Fibroblast of lung (primary cell): Measurements from ENCODE around the gene SCGB2A2. TPM values are rescaled to one million over a fixed set of nuclear protein-coding genes. Genes with fewer than 3 reads are reported as not detected.

ENCODE experiments used
- DNase-seq, 2 donors: peaks; one replicate each; pipeline versions ENCODE4 v3.0.0 to v3.0.0-alpha.2; 2010; ENCODE audit warnings: low read depth in 2 of 2
- H2AFZ ChIP-seq: 2 replicates; pipeline ENCODE4 v1.5.1; 2012; ENCODE audit warnings: low read length, control low read depth, inconsistent platforms
- H3K27ac ChIP-seq: 2 replicates; pipeline ENCODE4 v1.5.1; 2011; ENCODE audit warnings: low read length, control low read depth; ENCODE audit not compliant: insufficient read depth
- H3K27me3 ChIP-seq: 2 replicates; pipeline ENCODE4 v1.5.1; 2011; ENCODE audit warnings: mild to moderate bottlenecking, low read length; ENCODE audit not compliant: control insufficient read depth, insufficient read depth
- H3K36me3 ChIP-seq: 2 replicates; pipeline ENCODE4 v1.5.1; 2011; ENCODE audit warnings: low read length; ENCODE audit not compliant: control insufficient read depth, insufficient read depth
- H3K4me1 ChIP-seq: 2 replicates; pipeline ENCODE4 v1.5.1; 2011; ENCODE audit warnings: low read length; ENCODE audit not compliant: control insufficient read depth, insufficient read depth; ENCODE audit errors: extremely low read depth
- H3K4me2 ChIP-seq: 2 replicates; pipeline ENCODE4 v1.5.1; 2011; ENCODE audit warnings: low read length, control low read depth; ENCODE audit not compliant: insufficient read depth; ENCODE audit errors: extremely low read depth
- H3K4me3 ChIP-seq, 4 experiments: fragments of 200-600 bp in 1 of 4; sonication (generic) in 1 of 4; replicated peaks in 1 of 4; 2 replicates each; pipeline ENCODE4 v1.5.1; 2011 to 2016; ENCODE audit warnings: low read length in 4 of 4, low read depth in 3 of 4, mild to moderate bottlenecking in 3 of 4, control low read depth in 2 of 4, inconsistent platforms in 1 of 4, mixed read lengths in 1 of 4; ENCODE audit not compliant: insufficient read depth in 1 of 4; ENCODE audit errors: control extremely low read depth in 1 of 4
- H3K79me2 ChIP-seq: 2 replicates; pipeline ENCODE4 v1.5.1; 2012; ENCODE audit warnings: mild to moderate bottlenecking, low read length, inconsistent platforms; ENCODE audit not compliant: control insufficient read depth, insufficient read depth
- H3K9ac ChIP-seq: 2 replicates; pipeline ENCODE4 v1.5.1; 2011; ENCODE audit warnings: mild to moderate bottlenecking, low read length, control low read depth; ENCODE audit not compliant: insufficient read depth
- H3K9me3 ChIP-seq: 2 replicates; pipeline ENCODE4 v1.5.1; 2012; ENCODE audit warnings: low read depth, low read length; ENCODE audit not compliant: control insufficient read depth, insufficient read depth
- H4K20me1 ChIP-seq: 2 replicates; pipeline ENCODE4 v1.5.1; 2011; ENCODE audit warnings: low read length; ENCODE audit not compliant: control insufficient read depth, insufficient read depth; ENCODE audit errors: extremely low read depth
- EZH2 ChIP-seq: IDR thresholded peaks from 2 replicates; pipeline ENCODE4 v1.5.1; 2012; ENCODE audit warnings: low read length, control low read depth, mild to moderate bottlenecking; ENCODE audit errors: missing control alignments
- polyA plus RNA-seq, 2 donors: library from polyadenylated mRNA; depleted of rRNA in 1 of 2; stranded (reverse) in 1 of 2; unstranded in 1 of 2; fragments of >200 nt; gene quantifications; 2 replicates each; pipeline ENCODE4 v1.2.1, GENCODE V29; 2011 to 2012; ENCODE audit warnings: missing spikeins in 1 of 2
- total RNA-seq: library from RNA; depleted of rRNA; stranded (reverse); fragments of >200 nt; gene quantifications from 2 replicates; pipeline ENCODE4 v1.2.1, GENCODE V29; 2014
- TF ChIP-seq, protein P1 (sequence below), 2 donors: IDR thresholded peaks in 1 of 2; conservative IDR thresholded peaks in 1 of 2; 1 replicate in 1 of 2; 2 replicates in 1 of 2; pipeline ENCODE4 v1.5.1; 2011 to 2012; ENCODE audit warnings: low read length in 2 of 2, control low read depth in 1 of 2, inconsistent platforms in 1 of 2, low read depth in 1 of 2, mild to moderate bottlenecking in 1 of 2

The SCGB2A2 gene
- total and polyA plus RNA-seq, 2 donors (not counting 1 experiment from before 2014, with no cell fraction given): not detected

GRCh38 chr11:62233730-62234129 is 36.2 kb upstream of the SCGB2A2 start:
- TF ChIP-seq, protein P1, sequence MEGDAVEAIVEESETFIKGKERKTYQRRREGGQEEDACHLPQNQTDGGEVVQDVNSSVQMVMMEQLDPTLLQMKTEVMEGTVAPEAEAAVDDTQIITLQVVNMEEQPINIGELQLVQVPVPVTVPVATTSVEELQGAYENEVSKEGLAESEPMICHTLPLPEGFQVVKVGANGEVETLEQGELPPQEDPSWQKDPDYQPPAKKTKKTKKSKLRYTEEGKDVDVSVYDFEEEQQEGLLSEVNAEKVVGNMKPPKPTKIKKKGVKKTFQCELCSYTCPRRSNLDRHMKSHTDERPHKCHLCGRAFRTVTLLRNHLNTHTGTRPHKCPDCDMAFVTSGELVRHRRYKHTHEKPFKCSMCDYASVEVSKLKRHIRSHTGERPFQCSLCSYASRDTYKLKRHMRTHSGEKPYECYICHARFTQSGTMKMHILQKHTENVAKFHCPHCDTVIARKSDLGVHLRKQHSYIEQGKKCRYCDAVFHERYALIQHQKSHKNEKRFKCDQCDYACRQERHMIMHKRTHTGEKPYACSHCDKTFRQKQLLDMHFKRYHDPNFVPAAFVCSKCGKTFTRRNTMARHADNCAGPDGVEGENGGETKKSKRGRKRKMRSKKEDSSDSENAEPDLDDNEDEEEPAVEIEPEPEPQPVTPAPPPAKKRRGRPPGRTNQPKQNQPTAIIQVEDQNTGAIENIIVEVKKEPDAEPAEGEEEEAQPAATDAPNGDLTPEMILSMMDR (conservative IDR thresholded peaks at IDR 0.05 in 1 of 2, IDR thresholded peaks at IDR 0.05 in 1 of 2; ENCODE audit: low read depth in 1 of 2, low read length in 2 of 2): peak in 1 of 2 donors; percentile 5
- TF ChIP-seq EZH2: no peak
- peaks cover 4% of the 10 kb centered on the region for H3K27me3 ChIP-seq
- H3K4me2 ChIP-seq: no peak overlapping the region
- no peak overlapping the region for H3K9ac ChIP-seq
- no peaks in the 10 kb centered on the region for H4K20me1 ChIP-seq
- H3K4me1 ChIP-seq: no peaks in the 10 kb centered on the region
- no peak overlapping the region for H3K27ac ChIP-seq
- H3K36me3 ChIP-seq: no peaks in the 10 kb centered on the region
- no peak overlapping the region for H3K4me3 ChIP-seq
- H3K79me2 ChIP-seq: no peaks in the 10 kb centered on the region
- no peak for DNase-seq
- H2AFZ ChIP-seq: no peak overlapping the region
- no peaks in the 10 kb centered on the region for H3K9me3 ChIP-seq

- no peak overlapping the region for H2AFZ ChIP-seq
- no peak overlapping the region for H3K4me3 ChIP-seq
- H3K36me3 ChIP-seq: no peaks in the 10 kb centered on the region
- no peak overlapping the region for H3K27ac ChIP-seq
- no peak for DNase-seq
- H3K79me2 ChIP-seq: no peaks in the 10 kb centered on the region
- TF ChIP-seq, protein P1 (conservative IDR thresholded peaks at IDR 0.05 in 1 of 2, IDR thresholded peaks at IDR 0.05 in 1 of 2; ENCODE audit: low read depth in 1 of 2, low read length in 2 of 2): no peak
- no peak for TF ChIP-seq EZH2
- peaks cover 4% of the 10 kb centered on the region for H3K27me3 ChIP-seq
- H3K9me3 ChIP-seq: no peaks in the 10 kb centered on the region
- H3K4me2 ChIP-seq: no peak overlapping the region
- no peak overlapping the region for H3K9ac ChIP-seq
- no peaks in the 10 kb centered on the region for H3K4me1 ChIP-seq
- no peaks in the 10 kb centered on the region for H4K20me1 ChIP-seq
Measured at GRCh38 chr11:62236187-62236586, 33.8 kb upstream of the SCGB2A2 start.

DNA sequence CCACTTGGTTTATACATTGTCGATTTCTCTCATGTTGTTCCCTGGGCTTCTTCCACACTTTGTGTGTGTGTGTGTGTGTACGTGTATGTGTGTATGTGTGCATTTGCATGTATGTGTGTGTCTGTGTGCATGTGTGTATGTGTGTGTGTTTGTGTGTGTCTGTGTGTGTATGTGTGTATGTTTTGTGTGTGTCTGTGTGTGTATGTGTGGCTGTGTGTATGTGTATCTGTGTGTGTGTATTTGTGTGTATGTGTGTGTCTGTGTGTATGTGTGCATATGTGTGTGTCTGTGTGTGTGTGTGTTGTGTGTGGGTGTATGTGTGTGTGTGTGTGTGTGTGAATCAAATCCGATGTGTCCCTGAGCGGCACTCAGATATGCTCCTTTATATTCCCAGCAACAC is 32.5 kb upstream of the SCGB2A2 start:
- TF ChIP-seq EZH2: no peak
- TF ChIP-seq, protein P1 (conservative IDR thresholded peaks at IDR 0.05 in 1 of 2, IDR thresholded peaks at IDR 0.05 in 1 of 2; ENCODE audit: low read depth in 1 of 2, low read length in 2 of 2): no peak
- Histone ChIP-seq H3K27me3 (peaks cover 4% of the 10 kb centered on the region), H3K9ac (no peak overlapping the region), H3K4me2 (no peak overlapping the region), H2AFZ (no peak overlapping the region), H3K27ac (no peak overlapping the region), H3K36me3 (no peaks in the 10 kb centered on the region), H3K4me1 (no peaks in the 10 kb centered on the region), H3K4me3 (no peak overlapping the region), H3K9me3 (no peaks in the 10 kb centered on the region), H3K79me2 (no peaks in the 10 kb centered on the region), H4K20me1 (no peaks in the 10 kb centered on the region)
- DNase-seq: no peak
